Right renal pelvis (tissue), 4 donors: ENCODE results near the gene FAM20C. TPM values are rescaled to one million over a fixed set of nuclear protein-coding genes. Genes with fewer than 3 reads are reported as not detected.

ENCODE experiments used
- polyA plus RNA-seq, 4 donors: library from polyadenylated mRNA; unstranded; fragments of 120-200 nt; gene quantifications; one replicate each; pipeline ENCODE4 v1.2.1, GENCODE V29; 2013; ENCODE audit not compliant: insufficient read length in 4 of 4

The FAM20C gene
- polyA plus RNA-seq, 4 donors: 62.1 to 78.7 (median 70.8) TPM

Other genes with a start within 250 kb of the FAM20C start
- under 1 TPM in 1 of 4 donors, not detected in 3; 0.09 TPM for gene FOXL3, start 97.6 kb downstream of the FAM20C start, polyA plus RNA-seq